GM12801 (cell line): ENCODE data around the gene PARK7.

Experiments
- CTCF ChIP-seq: IDR thresholded peaks from one replicate; pipeline ENCODE4 v1.5.1; 2011; ENCODE audit warnings: control low read depth; ENCODE audit not compliant: insufficient read length; ENCODE audit errors: extremely low read depth

PARK7 gene

GRCh38 chr1:7940034-7940433 lies 21.5 kb upstream of the PARK7 start:
- no peak for TF ChIP-seq CTCF

GRCh38 chr1:7940745-7941436 lies 20.6 kb upstream of the PARK7 start, which contains the start of gene TNFRSF9:
Gene TNFRSF9, minus strand, starts transcription at chr1:7940839. Its CDS starts 845 bp downstream, at chr1:7939994.
- TF ChIP-seq CTCF, result no peak

GRCh38 chr1:7941437-7941793 lies 20.1 kb upstream of the PARK7 start:
- TF ChIP-seq CTCF, result no peak

GRCh38 chr1:7942214-7942921 lies 19.1 kb upstream of the PARK7 start:
- TF ChIP-seq CTCF, result no peak

GRCh38 chr1:7943251-7943650 lies 18.3 kb upstream of the PARK7 start:
- TF ChIP-seq CTCF, result no peak

GRCh38 chr1:7948960-7949359 lies 12.6 kb upstream of the PARK7 start:
- TF ChIP-seq CTCF, result no peak

GRCh38 chr1:7953850-7954609 lies 7.5 kb upstream of the PARK7 start:
- TF ChIP-seq CTCF, result no peak
